Measurements from ENCODE around the gene RGPD8. TPM values are rescaled to one million over a fixed set of nuclear protein-coding genes. Genes with fewer than 3 reads are reported as not detected.

Gene RGPD8
- total and polyA plus RNA-seq, 2 of the 13 experiments (the other 11 are each of a cell fraction or from before 2014, with no cell fraction given): 2.3 to 12.8 TPM

- 0 out of 2 replicates have a peak, but pooled peaks have one; percentile 30 for TF ChIP-seq MTERF4 (CRISPR knock-in tag; IDR thresholded peaks at IDR 0.05)
- TF ChIP-seq MEIS2 (CRISPR knock-in tag; IDR thresholded peaks at IDR 0.05): no peak
- no peak for TF ChIP-seq ZNF766 (CRISPR knock-in tag; IDR thresholded peaks at IDR 0.05; ENCODE audit: borderline replicate concordance)
- TF ChIP-seq FIP1L1 (IDR thresholded peaks at IDR 0.05; ENCODE audit: borderline replicate concordance, insufficient read depth, low read depth, low read length): 0 out of 2 replicates have a peak, but pooled peaks have one; percentile 58
- peak; percentile 30 for TF ChIP-seq ZMYM4 (CRISPR knock-in tag; IDR thresholded peaks at IDR 0.05)
- TF ChIP-seq ASH2L (IDR thresholded peaks at IDR 0.05; ENCODE audit: insufficient read length, low read depth, low read length): no peak
- 0 out of 2 replicates have a peak, but pooled peaks have one; percentile 51 for TF ChIP-seq ZBTB34 (CRISPR knock-in tag; IDR thresholded peaks at IDR 0.05)
- peak; percentile 52; the same call in 1 of the 2 replicates for TF ChIP-seq CSRNP1 (CRISPR knock-in tag; IDR thresholded peaks at IDR 0.05)
- TF ChIP-seq MBNL3 (CRISPR knock-in tag; conservative IDR thresholded peaks at IDR 0.05): no peak
- TF ChIP-seq XRCC5 (optimal IDR thresholded peaks at IDR 0.05; ENCODE audit: low read length): no peak
- no peak for TF ChIP-seq MIXL1 (CRISPR knock-in tag; IDR thresholded peaks at IDR 0.05)
- peak; percentile 12; the same call in 1 of the 2 replicates for TF ChIP-seq RAD21 (CRISPR knock-in tag; IDR thresholded peaks at IDR 0.05)
- no peak for TF ChIP-seq RBFOX2 (IDR thresholded peaks at IDR 0.05; ENCODE audit: low read depth, low read length)
- no peak for TF ChIP-seq ZFP82 (CRISPR knock-in tag; IDR thresholded peaks at IDR 0.05; ENCODE audit: borderline replicate concordance)
- TF ChIP-seq NCOA2 (CRISPR knock-in tag; IDR thresholded peaks at IDR 0.05): no peak
- 0 out of 4 replicates have a peak, but pooled peaks of 1 of the 2 experiments have one; percentile 27 for TF ChIP-seq HMGXB4 (CRISPR knock-in tag; IDR thresholded peaks at IDR 0.05; ENCODE audit: borderline replicate concordance in 1 of 2, low read depth in 1 of 2)
- no peak for TF ChIP-seq ARID2 (CRISPR knock-in tag; IDR thresholded peaks at IDR 0.05; ENCODE audit: borderline replicate concordance)
- no peak for TF ChIP-seq RFX5 (IDR thresholded peaks at IDR 0.05; ENCODE audit: low read depth, low read length)
- no peak for TF ChIP-seq SSRP1 (CRISPR knock-in tag; IDR thresholded peaks at IDR 0.05)
These were observed 88.1 kb downstream of the RGPD8 start (continued) for GRCh38 chr2:112345030-112346027.

Data from HepG2 (cell line).